ENCODE measurements around the gene DGCR8.
A peak's percentile ranks its signal among the peaks of the same experiment; 100 is the strongest.
"Not testable (repeated sequence)": the region's sequence is repeated elsewhere in the genome, so short reads cannot be mapped to it uniquely, and the experiment has no call there.

DGCR8 gene

DNA sequence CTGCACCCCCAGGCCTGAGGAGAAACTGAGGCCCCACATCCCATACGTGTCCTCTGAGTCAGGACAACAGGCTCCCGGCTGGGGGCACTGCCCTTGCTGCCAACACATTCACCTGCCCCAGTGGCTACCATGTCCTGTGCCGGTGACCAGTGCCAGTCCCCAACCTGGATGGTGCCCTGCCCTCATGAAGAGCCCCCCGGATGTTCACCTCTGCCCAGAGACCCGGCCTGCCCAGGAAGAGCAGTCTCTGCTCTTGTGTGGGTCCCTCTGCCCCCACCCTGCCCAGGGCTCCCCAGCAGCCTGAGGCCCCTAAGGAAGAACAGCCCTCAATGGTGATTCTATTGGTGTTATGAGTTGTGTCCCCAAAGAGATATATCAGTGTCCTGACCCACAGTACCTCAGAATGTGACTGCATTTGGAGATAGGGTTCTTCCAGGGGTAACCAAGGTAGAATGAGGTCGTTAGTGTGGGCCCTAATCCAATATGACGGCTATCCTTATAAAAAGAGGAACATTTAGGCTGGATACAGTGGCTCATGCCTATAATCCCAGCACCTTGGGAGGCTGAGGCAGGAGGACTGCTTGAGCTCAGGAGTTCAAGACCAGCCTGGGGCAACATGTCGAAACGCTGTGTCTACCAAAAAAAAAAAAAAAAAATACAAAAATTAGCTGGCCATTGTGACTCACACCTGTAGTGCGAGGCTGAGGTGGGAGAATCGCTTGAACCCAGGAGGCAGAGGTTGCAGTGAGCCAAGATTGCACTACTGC, 13.2 kb upstream of the DGCR8 start:
- DNase-seq (ENCODE audit: low spot score) = no peak

DNA sequence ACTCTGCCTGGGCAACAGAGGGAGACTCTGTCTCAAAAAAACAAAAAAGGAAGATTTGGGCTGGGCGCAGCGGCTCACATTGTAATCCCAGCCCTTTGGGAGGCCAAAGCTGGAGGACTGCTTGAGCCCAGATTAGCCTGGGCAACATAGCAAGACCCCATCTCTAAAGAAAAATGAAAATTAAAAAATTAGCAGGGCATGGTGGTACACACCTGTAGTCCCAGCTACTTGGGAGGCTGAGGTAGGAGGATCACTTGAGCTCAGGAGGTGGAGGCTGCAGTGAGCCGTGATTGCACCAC, 12.7 kb upstream of the DGCR8 start:
- DNase-seq (ENCODE audit: low spot score) = not testable (repeated sequence)

DNA sequence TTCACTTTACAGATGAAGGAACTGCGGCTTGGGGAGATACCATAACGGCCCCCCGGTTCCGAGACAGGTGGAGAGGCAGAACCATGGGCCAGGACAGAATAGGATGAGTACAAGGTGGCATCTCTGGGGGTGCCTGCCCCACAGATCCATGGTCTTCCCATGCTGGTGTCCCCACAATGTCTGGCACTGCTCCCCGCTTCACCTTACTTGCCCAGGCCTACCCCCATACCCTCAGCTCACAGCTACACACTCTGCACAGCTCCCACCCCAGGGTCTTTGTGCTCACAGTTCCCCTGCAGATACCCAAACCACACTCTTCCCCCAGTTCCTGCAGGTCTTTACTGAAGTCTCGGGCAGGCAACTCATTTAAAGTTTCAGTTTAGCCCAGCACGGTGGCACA, 11.4 kb upstream of the DGCR8 start:
- DNase-seq (ENCODE audit: low spot score) = no peak

DNA sequence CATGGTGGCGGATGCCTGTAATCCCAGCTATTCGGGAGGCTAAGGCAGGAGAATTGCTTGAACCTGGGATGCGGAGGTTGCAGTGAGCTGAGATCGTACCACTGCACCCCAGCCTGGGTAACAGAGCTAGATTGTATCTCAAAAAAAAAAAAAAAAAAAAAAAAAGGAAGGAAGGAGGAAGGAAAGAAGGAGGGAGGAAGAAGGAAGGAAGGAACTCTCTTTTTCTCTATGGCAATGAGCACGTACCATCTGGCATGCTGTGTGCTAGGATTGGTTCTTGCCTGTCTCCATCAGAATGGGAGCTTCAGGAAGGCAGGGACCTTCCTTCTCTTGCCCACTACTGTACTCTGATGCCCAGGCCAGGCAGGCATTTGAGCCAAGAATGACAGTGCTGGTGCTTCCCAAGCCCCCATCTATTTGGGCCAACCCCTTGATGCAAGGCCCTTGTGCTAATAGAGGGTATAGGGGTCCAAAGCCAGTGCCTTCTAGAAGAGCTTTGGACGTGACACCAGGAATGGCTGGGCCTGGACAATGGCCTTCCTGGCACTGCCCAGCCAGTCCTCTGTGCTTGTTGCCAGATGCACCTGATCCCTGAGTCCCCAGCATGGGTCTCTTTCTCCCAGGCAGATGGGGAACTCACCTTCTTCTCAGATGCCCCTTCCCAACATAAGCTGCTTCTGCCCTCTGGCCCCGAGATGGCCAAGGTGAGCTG, 10.6 kb upstream of the DGCR8 start:
- no peak for DNase-seq (ENCODE audit: low spot score)

DNA sequence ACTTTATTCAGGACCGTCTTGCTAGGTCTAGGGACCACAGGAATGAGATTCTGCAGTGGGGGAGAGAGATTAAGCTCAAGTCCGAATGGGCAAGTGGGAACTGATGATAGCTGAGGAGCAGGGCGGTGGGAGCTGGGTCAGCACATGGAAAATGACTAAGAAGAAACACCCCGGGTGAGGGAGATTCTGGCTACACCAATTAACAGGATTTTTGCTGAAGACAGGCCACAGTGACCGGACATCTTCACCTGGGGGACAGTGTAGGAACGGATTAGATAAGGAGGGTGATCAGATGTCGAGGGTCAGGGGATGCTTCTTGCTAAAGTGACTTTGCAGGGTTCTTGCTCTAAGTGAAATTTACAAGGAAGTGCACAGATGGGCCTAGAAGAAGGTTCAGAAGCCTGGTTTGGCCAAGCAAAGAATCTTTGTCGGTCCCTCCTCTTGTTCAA, 8.5 kb upstream of the DGCR8 start:
- DNase-seq (ENCODE audit: low spot score) = no peak

DNA sequence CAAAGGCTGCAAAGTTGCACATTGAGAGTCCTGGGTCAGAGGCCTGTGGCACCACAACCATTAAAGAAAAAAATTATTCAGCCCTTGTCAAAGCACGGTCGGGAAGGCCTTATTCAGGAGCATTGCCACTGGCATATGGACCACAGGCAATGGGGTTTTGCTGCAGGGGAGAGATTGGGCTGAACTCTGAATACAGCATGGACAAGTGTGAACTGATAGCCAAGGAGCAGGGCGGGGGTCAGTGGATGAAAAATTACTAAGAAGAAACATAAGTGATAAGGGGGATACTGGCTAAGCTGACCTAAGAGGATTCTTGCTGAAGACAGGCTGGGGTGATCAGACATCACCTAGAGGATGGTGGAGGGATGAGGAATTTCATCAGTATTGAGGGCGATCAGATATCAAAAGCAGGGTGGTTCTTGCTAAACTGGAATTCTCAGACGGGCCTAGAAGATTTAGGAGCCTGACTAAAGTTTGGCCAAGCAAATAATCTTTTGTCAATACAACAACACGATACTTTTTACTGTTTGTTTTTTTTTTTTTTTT, 3.3 kb upstream of the DGCR8 start:
- no peak for DNase-seq (ENCODE audit: low spot score)

DNA sequence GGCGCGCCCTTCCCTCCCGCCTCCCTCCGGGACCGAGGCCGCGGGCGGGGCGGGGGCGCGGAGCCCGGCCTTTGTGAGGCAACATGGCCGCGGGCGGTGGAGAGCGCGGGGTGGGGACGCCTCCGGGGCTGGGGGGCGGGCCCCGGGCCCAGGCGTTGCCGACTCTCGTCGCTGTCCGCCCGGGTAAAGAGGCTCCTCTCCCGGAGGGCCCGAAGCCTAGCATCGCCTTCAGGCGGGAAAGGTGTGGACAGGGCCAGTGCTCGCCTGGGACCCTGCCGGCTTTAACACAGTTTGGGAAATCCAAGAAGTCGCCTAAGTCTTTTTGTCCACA, 369 bp downstream of the DGCR8 start:
- DNase-seq (ENCODE audit: low spot score) = peak; percentile 60

DNA sequence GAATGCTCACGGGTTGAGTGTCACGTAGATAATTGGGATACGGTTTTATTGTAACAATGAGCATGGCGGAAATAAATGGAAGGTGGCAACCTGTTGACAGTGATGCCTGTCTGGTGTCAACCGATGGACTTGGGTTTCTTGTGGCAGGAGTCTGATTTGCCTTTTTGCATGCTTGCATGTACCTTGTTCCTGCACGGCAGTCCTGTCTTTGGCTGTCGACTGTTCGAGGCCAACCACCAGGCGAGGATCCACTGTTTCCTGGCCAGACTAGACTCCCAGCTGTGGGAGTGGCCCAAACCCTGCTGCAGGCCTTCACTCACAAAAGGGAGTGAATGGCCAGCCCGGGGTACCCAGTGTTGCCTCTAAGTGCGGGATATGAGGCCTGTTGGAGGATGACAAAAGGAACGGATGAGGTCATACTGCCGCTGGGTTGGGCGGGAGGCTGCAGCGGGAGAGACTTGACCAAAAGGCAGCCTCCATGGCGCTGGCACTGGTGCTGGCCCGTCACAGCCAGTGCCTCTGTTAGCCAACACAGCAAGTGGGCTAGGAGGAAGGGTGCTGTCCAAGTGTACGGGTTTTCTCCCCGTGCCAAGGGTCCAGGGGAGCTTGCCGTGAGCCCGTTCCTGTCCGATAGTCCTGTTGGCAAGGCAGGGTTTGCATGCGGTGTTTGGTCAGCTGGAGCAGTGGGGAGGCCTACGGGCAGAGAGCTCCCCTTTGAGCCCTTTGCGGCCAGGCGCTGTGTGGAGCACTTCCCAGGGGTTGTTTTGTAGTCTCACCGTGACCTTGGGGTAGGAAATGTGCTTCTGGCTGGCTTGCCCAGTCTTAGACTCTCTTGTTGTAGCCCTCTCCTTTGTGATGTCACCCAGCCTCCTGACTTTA, 974 bp downstream of the DGCR8 start:
- DNase-seq (ENCODE audit: low spot score) = no peak

DNA sequence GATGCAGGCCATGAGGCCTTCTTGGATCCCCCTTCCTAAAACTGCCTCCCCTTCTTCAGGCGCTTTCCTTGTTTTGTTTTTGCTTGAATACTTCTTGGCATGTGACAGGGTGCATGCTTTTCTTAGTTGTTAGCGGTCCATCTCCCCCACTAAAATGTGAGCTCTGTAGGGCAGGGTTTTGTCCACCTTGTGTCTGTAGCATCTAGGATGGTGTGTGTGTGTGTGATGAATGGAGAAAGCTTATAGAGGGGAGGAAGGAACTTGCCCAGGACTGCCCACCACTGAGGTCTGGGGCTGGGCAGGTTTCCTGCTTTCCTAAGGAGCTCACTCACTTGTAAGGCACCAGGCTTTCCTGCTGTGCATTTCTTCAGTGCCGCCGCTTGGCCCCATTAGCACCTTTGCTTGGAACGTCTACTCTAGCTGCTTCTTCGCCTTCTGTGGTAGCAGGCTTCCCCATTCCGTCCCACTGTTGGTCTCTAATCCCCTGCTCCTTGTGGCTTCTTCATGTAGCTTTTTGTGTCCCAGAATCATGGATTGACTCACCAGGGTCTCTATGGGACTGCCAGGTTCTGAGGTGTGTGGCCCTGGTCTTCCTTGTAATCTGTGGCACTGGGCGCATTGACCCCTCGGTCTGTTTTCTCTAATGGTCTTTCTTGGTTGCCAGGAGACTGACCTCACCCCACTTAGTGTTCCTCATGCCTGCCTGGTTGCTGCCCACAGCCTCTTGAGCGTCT, 3.3 kb downstream of the DGCR8 start:
- DNase-seq (ENCODE audit: low spot score) = no peak

DNA sequence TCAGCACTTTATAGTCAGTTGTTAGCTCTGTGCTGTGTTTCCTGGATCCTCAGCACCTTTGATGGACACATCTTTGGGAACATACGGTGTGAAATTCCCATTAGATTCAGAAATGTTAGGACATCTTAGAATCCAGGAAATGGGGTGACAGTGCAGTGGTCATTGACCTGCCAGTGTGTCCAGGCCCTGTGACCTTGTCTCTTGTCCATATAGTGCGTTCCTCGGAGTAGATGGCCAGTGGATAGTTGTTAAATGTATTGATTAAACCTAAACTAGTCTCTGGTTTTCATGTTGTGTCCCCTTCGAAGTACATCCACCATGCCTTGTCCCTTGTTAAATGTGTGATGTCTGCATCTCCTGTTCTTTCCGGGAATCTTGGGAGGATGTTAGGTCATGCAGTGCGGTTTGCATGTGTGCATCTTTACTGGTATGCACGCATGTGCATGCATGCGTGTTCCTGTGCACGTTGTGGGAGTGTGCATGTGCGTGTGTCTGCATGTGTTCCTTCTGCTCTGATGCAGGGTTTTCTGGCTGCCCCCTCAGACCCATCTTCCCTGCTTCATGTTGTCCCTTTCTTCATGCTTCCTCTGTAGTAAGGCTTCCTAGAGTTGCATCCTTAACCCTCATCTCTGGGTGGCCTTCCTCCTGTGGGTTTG, 4.0 kb downstream of the DGCR8 start:
- no peak for DNase-seq (ENCODE audit: low spot score)

DNA sequence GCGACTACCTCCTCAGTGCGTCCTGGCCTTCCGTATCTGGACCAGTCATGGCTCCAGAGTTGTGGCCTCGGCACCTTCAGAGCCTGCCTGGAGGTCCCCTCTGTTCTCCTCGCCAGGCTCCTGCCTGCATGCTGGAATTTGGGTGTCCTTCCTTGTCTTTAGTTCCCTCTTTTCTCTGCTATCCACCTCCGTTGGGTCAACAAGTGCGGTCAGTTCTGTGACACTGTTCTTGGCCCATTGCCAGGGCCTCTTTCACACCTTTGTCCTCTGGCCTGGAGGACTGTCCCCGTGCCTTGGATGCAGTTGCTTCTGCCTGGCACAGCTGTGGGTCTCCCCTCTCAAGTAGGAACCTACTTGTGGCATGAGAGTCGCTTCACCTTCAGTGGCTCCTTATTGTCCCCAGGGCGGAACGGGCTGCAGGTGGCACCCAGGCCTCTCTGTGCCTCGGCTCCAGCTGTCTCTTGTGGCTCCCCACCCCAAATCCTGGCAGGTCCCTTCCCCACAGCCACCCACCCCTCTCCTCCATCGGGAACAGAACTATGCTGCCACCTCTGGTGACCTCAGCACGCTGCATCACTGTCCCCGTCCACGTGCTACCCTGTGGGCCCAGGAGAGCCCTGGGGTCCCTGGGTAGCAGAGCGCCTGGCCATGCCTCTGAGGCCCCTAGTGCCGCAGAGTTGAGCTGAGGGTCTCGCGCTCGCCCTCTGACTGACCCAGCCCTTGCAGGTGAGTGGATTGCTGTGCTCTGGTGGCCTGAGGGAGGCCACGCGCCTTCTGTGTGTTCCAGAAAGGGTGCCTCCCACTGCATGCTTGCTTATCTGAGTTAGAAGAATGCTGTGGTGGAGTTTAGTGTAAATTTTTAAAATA, 4.7 kb downstream of the DGCR8 start:
- no peak for DNase-seq (ENCODE audit: low spot score)

DNA sequence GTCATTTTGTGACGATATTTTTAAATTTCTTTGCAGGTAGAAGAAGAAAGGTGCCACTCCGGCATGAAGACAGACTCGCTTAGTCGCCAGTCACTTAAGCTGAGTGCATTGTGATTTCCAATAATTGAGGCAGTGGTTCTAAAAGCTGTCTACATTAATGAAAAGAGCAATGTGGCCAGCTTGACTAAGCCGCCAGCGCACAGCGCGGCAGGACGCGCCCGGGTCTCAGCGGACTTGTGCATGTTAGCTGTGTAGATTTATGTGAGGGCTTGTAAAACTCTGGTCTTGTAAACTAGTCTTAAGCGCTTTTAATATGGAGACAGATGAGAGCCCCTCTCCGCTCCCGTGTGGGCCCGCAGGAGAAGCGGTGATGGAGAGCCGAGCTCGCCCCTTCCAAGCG, 5.6 kb downstream of the DGCR8 start:
- no peak for DNase-seq (ENCODE audit: low spot score)

DNA sequence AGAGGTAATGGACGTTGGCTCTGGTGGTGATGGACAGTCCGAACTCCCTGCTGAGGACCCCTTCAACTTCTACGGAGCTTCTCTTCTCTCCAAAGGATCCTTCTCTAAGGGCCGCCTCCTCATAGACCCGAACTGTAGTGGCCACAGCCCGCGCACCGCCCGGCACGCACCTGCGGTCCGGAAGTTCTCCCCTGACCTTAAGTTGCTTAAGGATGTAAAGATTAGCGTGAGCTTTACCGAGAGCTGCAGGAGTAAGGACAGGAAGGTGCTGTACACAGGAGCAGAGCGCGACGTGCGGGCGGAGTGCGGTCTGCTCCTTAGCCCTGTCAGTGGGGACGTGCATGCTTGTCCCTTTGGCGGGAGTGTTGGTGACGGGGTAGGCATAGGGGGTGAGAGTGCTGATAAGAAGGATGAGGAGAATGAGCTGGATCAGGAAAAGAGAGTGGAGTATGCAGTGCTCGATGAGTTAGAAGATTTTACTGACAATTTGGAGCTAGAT, 6.1 kb downstream of the DGCR8 start:
- no peak for DNase-seq (ENCODE audit: low spot score)

DNA sequence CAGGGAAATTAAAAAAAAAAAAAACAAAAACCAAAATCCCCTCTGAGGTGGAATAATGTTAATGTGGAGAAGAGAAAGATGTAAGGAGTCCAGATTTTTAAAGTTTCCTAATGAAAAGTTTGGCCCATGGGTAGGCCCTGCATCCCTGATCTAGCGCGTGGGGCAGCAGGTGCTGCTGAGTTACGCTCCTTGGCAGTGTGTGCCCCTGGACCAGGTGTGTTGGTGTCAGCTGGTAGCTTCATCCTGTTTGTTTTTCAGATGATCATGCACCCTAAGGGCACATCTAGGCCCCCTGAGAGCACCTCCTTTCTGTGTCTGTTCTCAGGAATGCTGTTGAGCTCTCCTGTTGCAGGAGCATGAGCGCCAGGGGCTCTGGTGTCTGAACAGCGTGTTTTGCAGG, 6.7 kb downstream of the DGCR8 start:
- DNase-seq (ENCODE audit: low spot score) = no peak

DNA sequence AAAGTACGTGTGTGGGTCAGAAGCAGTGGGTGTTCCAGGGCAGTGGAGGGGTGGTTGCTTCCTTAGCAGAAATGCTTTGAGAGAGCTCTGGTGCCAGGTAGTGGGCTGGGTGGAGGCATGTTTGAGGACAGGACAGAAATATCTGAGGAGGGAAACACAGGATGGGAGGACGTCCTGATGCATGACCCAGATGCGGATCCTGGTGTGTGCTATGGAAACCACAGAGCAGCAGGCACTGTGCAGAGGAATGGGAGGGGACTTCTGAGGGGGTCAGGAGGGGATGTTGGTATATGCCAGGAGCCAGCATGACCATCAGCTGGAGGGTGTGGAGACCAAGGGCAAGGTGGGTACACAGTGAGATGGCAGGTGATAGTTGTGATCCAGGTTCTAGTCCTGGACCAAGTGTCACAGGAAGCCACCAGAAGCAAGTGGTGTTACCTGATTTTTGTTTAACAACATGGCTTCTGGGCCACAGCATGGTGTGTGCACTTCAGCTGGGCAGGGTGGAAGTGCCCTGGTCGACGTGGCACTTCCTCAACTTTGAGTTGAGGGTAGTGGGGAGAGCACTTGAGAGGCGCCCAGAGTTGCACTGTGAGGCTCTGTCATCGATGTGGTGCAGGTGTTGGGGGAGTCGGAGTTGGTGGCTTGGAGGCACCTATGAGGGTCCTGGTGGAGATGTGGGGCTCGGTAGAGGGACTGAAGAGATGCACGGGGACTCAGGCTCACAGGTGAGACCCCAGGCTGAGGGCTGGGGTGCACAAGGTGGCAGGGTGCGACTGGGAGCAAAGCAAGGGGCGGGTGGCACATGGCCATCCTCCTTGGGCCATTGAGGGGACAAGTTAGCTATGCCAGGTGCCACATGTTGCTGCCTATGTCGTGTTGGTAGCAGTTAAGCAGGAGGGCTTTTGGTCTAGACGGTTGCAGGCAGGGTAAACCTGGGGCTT, 7.5 kb downstream of the DGCR8 start:
- no peak for DNase-seq (ENCODE audit: low spot score)

DNA sequence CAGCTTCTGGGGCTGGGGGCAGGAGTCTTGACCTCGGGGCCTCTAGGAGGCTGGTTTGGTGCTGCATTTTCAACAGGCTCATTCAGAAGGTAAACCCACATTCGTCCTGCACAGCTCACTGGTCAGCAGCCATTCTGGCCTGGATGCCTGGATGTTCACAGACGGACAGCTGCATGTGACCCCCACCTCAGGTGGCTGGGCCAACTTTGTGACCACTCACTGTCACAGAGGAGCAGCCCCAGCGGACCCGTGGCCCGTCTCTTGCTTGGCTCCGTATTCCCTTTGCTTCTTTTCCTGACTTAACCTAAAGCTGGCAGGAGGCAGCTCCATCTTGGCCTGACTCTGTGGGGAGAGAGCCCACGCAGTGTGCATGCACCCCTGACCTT, 8.2 kb downstream of the DGCR8 start:
- DNase-seq (ENCODE audit: low spot score) = no peak

DNA sequence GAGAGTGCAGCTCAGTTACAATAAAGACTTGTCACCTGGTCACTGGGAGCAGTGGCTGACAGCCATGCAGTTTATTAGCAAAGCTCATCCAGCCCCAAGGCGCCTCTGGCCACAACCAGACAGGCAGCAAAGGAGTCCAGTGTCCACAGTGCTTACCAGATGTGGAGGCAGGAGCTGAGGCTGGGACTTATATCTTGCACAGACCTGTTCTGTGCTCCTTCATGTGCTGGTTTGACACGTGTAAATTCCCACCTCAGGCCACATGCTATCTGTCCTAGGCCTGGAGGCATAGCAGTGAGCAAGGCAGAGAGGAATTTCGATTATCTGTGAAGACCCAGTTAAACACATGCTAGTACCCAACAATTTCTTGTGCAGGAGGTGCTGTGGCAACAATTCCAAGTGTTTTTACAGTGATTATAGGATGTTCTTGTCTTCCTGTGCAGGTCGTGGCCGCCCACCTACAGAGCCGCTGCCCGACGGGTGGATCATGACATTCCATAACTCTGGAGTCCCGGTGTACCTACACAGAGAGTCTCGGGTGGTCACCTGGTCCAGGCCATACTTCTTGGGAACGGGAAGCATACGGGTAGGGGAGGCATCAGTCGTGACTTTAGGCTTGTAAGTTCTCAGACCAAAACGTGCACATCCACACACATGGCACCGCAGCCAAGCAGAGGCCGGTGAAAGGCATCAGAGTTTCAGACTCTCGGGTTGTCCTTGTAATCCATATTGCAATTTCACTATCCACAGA, 9.4 kb downstream of the DGCR8 start:
- no peak for DNase-seq (ENCODE audit: low spot score)

DNA sequence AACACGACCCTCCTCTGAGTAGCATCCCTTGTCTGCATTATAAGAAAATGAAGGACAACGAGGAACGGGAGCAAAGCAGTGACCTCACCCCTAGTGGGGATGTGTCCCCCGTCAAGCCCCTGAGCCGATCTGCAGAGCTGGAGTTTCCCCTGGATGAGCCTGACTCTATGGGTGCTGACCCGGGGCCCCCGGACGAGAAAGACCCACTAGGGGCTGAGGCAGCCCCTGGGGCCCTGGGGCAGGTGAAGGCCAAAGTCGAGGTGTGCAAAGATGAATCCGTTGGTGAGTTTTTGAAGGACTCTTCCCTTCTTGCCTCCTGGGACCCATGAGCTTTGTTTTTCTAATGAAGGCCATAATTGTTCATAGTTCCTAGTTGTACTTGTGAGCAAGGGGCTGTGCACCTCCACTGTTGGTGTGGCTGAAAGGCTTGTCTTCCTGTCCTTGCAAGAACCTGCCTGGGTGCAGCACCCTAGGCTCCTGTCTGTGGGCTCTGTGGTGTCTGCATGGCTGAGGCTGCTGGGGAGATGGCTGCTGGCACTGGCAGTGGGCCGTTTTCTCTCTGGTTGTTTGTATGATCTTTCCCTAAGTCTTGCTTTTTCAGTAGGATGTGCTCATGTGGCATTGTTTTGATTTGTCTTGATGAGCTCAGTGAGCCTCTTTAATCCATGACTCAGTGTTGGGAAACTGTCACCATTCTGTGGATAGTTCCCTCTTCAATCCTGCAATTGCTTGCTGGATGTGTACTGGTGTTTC, 10.1 kb downstream of the DGCR8 start:
- no peak for DNase-seq (ENCODE audit: low spot score)
